EL (cell line): ENCODE results near the gene NEK2.
"Not testable (repeated sequence)": the region's sequence is repeated elsewhere in the genome, so short reads cannot be mapped to it uniquely, and the experiment has no call there.

Source experiments
- DNase-seq: peaks from one replicate; pipeline ENCODE4 v3.0.0-alpha.2; 2016

Gene NEK2

DNA sequence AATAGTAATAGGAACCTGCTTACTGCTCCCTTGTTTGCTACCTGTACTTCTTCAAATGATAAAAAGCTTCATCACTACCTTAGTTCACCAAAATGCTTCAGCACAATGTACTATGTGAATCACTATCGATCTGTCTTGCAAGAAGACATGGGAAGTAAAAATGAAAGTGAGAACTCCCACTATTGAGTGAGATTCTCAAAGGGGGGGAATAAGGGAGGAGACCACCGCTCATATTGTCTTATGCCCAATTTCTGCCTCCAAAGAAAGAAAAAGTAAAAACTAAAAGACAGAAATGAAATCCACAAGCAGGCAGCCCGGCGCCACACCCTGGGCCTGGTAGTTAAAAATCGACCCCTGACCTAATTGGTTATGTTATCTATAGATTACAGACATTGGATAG, 18.5 kb upstream of the NEK2 start:
- not testable (repeated sequence) for DNase-seq

DNA sequence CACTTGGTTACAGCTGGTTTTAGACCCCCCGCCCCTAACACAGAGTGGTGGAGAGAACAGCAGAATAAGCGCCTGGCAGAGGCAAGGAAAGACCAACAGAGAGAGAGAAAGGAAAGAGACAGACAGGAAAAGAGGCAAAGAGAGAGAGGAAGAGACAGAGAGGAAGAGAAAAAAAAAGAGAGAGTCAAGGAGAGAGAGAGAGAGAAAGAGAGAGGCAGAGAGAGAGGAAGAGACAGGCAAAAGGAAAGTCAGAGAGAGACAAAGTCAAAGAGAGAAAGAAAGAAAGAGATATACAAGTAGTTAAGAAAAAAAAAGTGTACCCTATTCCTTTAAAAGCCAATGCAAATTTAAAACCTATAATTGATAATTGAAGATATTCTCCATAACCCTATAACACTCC, 13.0 kb upstream of the NEK2 start:
- DNase-seq = no peak

GRCh38 chr1:211687462-211688215, 12.2 kb upstream of the NEK2 start:
- DNase-seq = no peak

DNA sequence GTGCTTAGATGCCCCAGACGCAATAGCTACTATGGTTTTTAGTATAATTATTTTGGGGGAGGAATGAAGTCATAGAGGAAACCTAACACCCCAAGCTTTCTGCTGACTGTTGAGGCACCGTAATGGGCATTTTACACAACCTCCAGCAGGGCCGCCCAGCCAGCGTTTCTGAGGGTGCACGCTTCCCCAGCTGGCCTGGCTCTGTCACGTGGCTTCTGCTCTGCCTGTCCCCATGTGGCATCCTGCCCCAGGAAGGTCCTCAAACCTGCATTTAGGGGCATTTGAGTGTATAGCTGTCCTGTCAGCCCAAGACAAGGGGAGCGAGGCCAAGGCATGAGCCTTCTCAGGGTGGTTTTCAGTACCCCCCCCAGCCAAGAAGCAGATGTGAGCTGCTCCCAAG, 10.4 kb upstream of the NEK2 start:
- no peak for DNase-seq

DNA sequence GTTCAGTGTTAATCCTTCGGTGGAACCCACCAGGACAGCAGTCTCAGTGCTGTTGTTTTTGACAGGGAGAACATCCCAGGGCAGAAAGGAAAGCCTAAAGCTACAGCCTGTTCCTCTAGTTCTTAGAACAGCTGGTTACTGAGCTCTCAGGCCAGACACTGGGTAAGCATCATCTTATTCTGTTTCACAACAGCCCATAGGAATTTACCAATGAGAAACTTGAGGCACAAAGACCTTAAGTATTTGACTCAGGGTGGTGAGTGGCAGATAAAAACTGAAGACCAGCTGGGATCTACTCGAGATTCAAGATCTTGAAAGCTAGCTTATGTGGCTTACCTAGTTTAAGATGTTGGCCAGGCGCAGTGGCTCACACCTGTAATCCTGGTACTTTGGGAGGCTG, 9.4 kb upstream of the NEK2 start:
- DNase-seq = no peak

DNA sequence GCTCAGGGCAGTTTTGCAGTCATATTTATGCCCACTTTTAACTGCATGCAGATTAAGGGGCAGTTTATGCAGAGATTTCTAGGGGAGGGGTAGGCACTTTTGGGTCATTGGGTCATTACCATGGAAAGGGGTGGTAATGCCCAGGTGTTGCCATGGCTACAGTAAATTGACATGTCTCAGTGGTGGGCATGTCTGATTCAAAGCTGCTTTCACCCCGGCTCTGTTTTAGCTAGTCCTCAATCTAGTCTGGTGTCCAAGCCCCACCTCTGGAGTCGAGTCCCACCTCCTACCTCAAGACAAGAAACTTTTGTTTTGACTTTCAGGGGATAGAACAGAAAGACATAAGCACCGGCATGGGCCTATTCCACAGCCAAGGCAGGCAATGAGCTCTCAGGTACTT, 8.9 kb upstream of the NEK2 start:
- DNase-seq = no peak

GRCh38 chr1:211683396-211684297, 8.2 kb upstream of the NEK2 start:
- no peak for DNase-seq

- DNase-seq = not testable (repeated sequence)
These were observed 6.8 kb upstream of the NEK2 start for GRCh38 chr1:211682186-211682585.

DNA sequence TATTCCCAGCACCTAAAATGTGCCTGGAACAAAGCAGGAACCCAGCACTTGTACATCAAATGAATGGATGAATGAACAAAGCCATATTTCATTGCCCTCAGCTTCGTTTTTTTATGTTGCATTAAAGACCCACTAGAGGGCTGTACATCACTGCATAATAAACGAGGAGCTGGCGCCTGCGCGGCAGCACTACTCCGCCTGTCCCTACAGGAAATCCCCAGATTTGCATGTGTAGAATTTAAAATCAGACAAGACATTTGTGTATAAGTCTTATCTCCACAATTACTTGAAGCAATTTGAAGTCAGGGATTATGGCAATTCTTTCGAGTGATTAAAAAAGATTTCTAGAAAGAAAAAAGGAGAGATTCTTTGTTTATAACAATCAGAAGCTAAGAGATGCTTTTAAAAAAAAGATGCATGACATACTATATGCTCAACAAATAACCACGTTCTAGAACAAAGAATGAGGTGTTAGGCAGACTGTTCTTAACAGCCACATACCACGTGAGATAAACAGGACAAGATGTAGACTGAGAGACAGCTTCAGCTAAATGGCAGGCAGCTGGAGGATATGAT, 5.4 kb upstream of the NEK2 start:
- DNase-seq = peak; percentile 84

DNA sequence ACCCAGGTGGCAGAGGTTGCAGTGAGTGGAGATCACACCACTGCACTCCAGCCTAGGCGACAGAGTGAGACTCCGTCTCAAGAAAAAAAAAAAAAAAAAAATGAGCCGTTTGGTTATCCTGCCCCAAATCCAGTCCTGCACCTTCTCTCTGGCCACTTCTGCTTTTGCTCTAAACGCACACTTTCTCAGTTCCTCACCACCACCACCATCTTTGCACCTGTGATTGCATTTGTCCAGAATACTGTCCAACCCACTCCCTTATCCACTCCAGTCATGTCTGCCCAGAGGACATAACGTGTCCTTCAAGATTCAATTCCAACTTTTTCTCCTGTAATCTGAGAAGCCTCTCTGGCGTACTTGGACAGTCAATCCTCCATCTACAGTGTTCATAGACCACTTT, 2.2 kb upstream of the NEK2 start:
- no peak for DNase-seq

DNA sequence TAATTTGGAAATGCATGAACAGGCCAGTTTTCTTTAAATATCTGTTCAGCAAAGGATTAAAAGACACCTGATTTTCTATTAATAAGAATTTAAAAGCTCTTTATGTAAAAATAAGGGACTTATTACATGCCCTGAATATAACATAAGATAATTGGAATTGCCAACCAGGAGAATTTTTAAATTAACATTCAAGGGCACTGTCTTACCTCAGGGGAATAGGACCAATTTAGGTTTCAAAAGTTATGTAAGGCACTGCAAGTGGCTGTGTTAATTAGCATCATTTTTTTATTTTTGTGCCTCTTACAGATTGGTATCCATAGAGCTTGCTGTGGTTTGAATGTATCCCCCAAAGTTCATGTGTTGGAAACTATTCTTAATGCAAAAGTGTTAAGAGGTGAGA, 1.3 kb upstream of the NEK2 start:
- no peak for DNase-seq

DNA sequence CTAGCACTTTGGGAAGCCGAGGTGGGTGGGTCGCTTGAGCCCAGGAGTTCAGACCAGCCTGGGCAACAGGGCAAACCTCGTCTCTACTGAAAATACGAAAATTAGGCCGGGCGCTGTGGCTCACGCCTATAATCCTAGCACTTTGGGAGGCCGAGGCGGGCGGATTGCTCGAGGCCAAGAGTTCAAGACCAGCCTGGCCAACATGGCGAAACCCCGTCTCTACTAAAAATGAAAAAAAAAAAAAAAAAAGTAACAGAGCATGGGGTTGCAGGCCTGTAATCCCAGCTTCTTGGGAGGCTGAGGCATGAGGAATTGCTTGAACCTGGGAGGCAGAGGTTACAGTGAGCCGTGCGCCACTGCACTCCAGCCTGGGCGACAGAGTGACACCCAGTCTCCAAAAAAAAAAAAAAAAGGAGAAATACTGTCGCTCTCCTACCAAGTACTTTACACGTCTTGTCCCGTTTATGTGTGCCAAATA, 724 bp upstream of the NEK2 start:
- DNase-seq = no peak

GRCh38 chr1:211667065-211667617, 8.3 kb downstream of the NEK2 start:
- DNase-seq = no peak

DNA sequence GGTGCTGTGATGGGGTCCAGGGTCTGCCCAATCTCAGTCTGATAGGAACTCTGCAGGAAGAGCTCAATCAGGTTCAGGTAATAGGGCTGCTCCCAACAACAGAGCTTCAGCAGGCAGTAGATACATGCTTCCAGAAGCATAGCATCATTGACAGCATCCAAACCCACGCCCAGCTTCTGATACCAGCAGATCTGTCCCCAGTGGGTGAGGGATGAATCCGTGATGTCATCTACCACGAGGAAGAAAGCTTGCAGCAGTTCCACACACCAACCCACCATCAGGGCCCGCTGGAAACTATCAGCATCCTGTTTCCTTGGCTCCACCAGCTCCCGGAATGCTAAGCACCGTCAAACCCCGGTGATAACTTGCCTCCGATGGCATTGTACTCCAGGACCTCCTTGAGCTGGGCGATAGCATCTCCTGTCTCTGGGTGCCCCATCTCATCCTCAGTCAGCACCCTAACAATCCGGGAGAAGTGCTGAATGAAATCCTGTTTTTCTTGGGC, 14.7 kb downstream of the NEK2 start:
- no peak for DNase-seq

DNA sequence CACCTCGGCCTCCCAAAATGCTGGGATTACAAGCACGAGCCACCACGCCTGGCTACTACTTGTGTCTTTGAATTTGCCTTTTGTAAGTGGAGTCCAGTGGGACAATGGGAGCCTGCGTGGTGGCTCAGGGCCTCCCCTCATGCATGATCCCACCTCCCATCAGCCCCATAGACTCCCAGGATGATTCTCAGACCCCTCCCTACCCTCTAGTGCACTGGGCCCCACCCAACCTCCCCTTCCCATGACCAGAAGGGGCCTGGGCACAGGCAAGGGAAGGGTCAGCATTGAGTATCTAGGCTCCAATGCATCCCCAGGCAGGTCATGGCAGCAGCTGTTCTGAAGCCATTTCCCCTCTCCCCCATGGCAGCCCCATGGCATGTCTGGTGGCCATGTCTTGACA, 18.7 kb downstream of the NEK2 start:
- no peak for DNase-seq

- peak; percentile 82 for DNase-seq
These were observed 20.3 kb downstream of the NEK2 start for GRCh38 chr1:211654838-211655787.

DNA sequence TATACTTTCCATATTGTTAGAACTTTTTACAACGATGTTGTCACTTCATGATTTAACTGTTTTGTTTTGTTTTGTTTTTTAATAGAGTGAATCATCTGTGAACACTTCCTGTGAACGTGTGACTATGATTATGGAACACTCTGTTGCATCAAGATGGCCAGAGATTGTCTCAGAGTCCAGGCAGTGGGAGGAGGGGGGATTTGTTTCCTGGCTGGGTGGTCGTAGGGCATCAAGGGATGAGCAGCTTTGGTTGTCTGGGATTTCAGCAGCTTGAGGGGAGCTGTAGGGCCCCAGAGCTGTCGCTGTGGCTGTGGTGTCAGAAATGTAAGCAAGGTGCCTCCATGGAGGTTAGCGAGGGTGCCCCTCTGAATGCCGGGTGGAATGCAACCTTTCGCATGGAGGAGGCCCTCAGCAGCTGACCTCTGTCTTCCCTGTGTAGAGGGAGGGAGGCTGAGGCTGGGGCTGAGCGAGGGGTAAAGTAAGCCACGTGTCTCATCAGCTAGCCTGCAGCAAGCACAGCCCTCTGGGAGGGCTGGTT, 21.4 kb downstream of the NEK2 start:
- peak; percentile 50 for DNase-seq

DNA sequence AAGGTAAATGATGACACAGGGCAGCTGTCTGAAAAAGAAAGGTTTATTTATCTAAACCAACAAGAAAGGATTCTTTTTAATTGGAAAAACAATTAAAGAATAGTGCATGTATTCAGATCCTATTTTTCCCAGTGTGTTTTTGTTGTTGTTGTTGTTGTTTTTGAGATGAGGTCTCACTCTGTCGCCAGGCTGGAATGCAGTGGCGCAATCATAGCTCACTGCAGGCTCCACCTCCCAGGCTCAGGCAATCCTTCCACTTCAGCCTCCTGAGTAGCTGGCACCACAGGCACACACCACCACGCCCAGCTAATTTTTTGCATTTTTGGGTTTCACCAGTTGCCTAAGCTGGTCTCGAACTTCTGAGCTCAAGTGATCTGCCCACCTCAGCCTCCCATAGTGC, 22.1 kb downstream of the NEK2 start:
- DNase-seq = peak; percentile 54

- DNase-seq = no peak
These were observed 23.1 kb downstream of the NEK2 start for GRCh38 chr1:211652371-211652770.

GRCh38 chr1:211650904-211651303, 24.5 kb downstream of the NEK2 start:
- DNase-seq = no peak
